Smooth muscle cell (in vitro differentiated cells): Measurements from ENCODE around the gene CARTPT. TPM values are rescaled to one million over a fixed set of nuclear protein-coding genes. Genes with fewer than 3 reads are reported as not detected.

Source experiments
- DNase-seq: peaks from one replicate; lab custom pipeline; 2025; ENCODE audit not compliant: unreplicated experiment; lab: John Stamatoyannopoulos, UW
- H2AFZ ChIP-seq: fragments of 200-600 bp; sonication (generic); 2 replicates; pipeline ENCODE4 v1.6.0; 2016; ENCODE audit warnings: antibody characterized with exemption, low read depth, mild to moderate bottlenecking
- H3F3A ChIP-seq: fragments of 200-600 bp; sonication (generic); 2 replicates; pipeline ENCODE4 v1.6.0; 2017; ENCODE audit warnings: antibody characterized with exemption, low read depth
- H3K27ac ChIP-seq: fragments of 200-600 bp; sonication (generic); 2 replicates; pipeline ENCODE4 v1.5.1; 2016; ENCODE audit warnings: low read depth, mild to moderate bottlenecking
- H3K27me3 ChIP-seq: fragments of 200-600 bp; sonication (generic); 2 replicates; pipeline ENCODE4 v1.6.1; 2016; ENCODE audit warnings: low read depth, mild to moderate bottlenecking
- H3K36me3 ChIP-seq: fragments of 200-600 bp; sonication (generic); 2 replicates; pipeline ENCODE4 v1.5.1; 2016; ENCODE audit warnings: low read depth
- H3K4me1 ChIP-seq: fragments of 200-600 bp; sonication (generic); 2 replicates; pipeline ENCODE4 v1.5.1; 2016; ENCODE audit warnings: low read depth
- H3K4me2 ChIP-seq: fragments of 200-600 bp; sonication (generic); 2 replicates; pipeline ENCODE4 v1.6.0; 2016; ENCODE audit warnings: mild to moderate bottlenecking
- H3K4me3 ChIP-seq: fragments of 200-600 bp; sonication (generic); 2 replicates; pipeline ENCODE4 v1.5.1; 2016; ENCODE audit warnings: mild to moderate bottlenecking
- H3K79me2 ChIP-seq: fragments of 200-600 bp; sonication (generic); 2 replicates; pipeline ENCODE4 v1.6.0; 2016; ENCODE audit warnings: low read depth, mild to moderate bottlenecking
- H3K9ac ChIP-seq: fragments of 200-600 bp; sonication (generic); 2 replicates; pipeline ENCODE4 v1.6.0; 2016; ENCODE audit warnings: low read depth
- H3K9me3 ChIP-seq: fragments of 200-600 bp; sonication (generic); replicated peaks from 2 replicates; pipeline ENCODE4 v1.5.1; 2016; ENCODE audit warnings: low read depth
- H4K20me1 ChIP-seq: fragments of 200-600 bp; sonication (generic); 2 replicates; pipeline ENCODE4 v1.6.0; 2016; ENCODE audit warnings: low read depth
- WGBS: methylation state at CpG from one replicate; pipeline ENCODE4 v1.1.7; 2016; ENCODE audit warnings: low lambda C conversion rate; 5-methylcytosine and 5-hydroxymethylcytosine counted together
- polyA plus RNA-seq: library from polyadenylated mRNA; unstranded; fragments of >200 nt; fragmentation: Nextera tagmentation; extraction: Ambion mirVana; gene quantifications from 2 replicates; pipeline ENCODE4 v1.2.1, GENCODE V29; 2016
- total RNA-seq: library from RNA; depleted of rRNA; stranded (reverse); fragments of >200 nt; gene quantifications from 2 replicates; pipeline ENCODE4 v1.2.3, GENCODE V29; 2014
- TF ChIP-seq, protein P1 (sequence below): fragments of 200-600 bp; sonication (generic); IDR thresholded peaks from 2 replicates; pipeline ENCODE4 v1.5.1; 2017; ENCODE audit warnings: borderline replicate concordance, mild to moderate bottlenecking, antibody characterized with exemption; ENCODE audit not compliant: insufficient read depth, poor library complexity, severe bottlenecking

CARTPT gene
- total and polyA plus RNA-seq, 2 experiments from 2014 or later, result not detected

DNA sequence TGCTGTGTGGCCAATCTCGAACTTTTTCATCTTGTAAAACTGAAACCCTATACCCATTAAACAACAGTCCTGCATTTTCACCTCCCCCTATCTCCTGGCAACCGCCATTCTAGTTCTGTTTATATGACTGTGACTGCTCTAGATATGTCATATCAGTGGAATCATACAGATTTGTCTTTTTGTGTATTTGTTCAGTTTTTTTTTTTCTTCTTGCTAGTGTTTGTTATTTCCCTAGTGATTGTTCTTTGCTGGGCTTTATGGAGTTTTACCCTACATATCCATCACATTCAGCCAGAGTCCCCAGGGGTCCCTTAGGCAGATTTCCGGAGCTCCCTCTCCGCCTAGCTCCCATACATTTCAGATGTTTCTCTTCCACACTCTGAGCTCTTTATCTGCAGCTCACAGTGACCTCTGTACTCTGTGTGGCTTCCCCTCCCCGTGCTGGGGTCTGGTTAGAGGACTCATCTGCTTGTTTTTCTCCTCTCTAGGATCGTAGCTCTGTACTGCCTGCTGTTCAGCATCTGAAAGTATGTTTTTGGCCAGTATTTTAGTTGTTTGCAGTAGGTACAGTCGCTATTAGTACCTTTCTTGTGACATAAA lies 25.1 kb upstream of the CARTPT start:
- H3F3A ChIP-seq, result peaks cover 6% of the 10 kb centered on the region
- no peak overlapping the region for H3K27ac ChIP-seq
- no peaks in the 10 kb centered on the region for H4K20me1 ChIP-seq
- DNase-seq, result no peak
- H3K4me3 ChIP-seq, result peak overlapping the region; percentile 25
- H3K4me2 ChIP-seq, result peak overlapping the region; percentile 61
- H3K9me3 ChIP-seq, result no peaks in the 10 kb centered on the region
- no peaks in the 10 kb centered on the region for H3K27me3 ChIP-seq
- no peaks in the 10 kb centered on the region for H3K36me3 ChIP-seq
- peak overlapping the region; percentile 64 for H2AFZ ChIP-seq
- peaks cover 13% of the 10 kb centered on the region for H3K4me1 ChIP-seq
- WGBS, result 19% methylated on average over 7 of the region's 7 CpGs
- H3K79me2 ChIP-seq, result no peaks in the 10 kb centered on the region
- TF ChIP-seq, protein P1, sequence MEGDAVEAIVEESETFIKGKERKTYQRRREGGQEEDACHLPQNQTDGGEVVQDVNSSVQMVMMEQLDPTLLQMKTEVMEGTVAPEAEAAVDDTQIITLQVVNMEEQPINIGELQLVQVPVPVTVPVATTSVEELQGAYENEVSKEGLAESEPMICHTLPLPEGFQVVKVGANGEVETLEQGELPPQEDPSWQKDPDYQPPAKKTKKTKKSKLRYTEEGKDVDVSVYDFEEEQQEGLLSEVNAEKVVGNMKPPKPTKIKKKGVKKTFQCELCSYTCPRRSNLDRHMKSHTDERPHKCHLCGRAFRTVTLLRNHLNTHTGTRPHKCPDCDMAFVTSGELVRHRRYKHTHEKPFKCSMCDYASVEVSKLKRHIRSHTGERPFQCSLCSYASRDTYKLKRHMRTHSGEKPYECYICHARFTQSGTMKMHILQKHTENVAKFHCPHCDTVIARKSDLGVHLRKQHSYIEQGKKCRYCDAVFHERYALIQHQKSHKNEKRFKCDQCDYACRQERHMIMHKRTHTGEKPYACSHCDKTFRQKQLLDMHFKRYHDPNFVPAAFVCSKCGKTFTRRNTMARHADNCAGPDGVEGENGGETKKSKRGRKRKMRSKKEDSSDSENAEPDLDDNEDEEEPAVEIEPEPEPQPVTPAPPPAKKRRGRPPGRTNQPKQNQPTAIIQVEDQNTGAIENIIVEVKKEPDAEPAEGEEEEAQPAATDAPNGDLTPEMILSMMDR, result no peak
- H3K9ac ChIP-seq, result no peak overlapping the region

DNA sequence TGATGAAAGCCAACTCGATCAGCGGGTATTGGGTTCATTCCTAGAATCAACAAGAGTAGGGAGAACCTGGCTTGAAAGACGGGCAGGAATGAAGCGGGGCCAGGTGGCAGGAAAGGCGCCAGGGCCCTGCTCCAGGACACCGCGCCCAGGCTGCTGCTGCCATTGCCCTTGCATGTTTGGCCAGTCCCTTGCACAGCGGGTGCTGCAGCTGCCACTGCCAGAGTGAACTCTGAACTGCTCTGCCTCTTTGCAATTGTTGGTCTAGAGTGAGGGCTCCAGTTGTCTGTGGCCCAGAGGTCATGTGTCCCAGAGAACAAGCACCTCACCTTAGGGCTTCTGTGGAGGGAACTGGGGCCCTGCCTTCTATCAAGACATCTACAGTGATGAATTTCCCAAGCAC lies 24.0 kb upstream of the CARTPT start:
- H3K9me3 ChIP-seq, result no peaks in the 10 kb centered on the region
- no peak overlapping the region for H3K4me3 ChIP-seq
- peaks cover 13% of the 10 kb centered on the region for H3K4me1 ChIP-seq
- H3F3A ChIP-seq, result peaks cover 6% of the 10 kb centered on the region
- no peak overlapping the region for H3K9ac ChIP-seq
- WGBS, result 97% methylated on average over 8 of the region's 8 CpGs
- no peaks in the 10 kb centered on the region for H3K27me3 ChIP-seq
- TF ChIP-seq, protein P1, result no peak
- H3K27ac ChIP-seq, result no peak overlapping the region
- H3K36me3 ChIP-seq, result no peaks in the 10 kb centered on the region
- peak overlapping the region; percentile 12 for H3K4me2 ChIP-seq
- no peak for DNase-seq
- no peak overlapping the region for H2AFZ ChIP-seq
- H4K20me1 ChIP-seq, result no peaks in the 10 kb centered on the region
- H3K79me2 ChIP-seq, result no peaks in the 10 kb centered on the region

DNA sequence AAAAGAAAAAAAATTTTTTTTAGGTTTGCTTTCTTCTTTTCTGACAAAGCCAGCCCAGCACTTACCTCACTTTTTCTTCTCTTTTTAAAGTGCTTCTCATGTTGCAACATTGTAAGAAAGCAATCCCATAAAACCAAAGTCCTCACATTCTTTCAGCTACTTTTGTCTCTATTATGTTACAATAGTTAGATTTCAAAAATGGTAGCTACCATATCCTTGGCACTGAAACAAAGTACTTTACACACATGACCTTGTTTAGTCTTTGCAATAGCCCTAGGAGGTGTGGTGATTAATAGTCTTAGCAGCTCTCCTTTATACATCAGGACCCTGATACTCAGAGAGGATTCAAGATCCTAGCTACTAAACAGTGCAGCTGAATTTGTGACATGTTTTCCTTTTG lies 23.5 kb upstream of the CARTPT start:
- no peak overlapping the region for H3K4me3 ChIP-seq
- no peak overlapping the region for H3K9ac ChIP-seq
- no peak for DNase-seq
- TF ChIP-seq, protein P1, result no peak
- no peaks in the 10 kb centered on the region for H3K36me3 ChIP-seq
- H3K27ac ChIP-seq, result no peak overlapping the region
- H3K4me2 ChIP-seq, result peak overlapping the region; percentile 12
- H3K27me3 ChIP-seq, result no peaks in the 10 kb centered on the region
- no peaks in the 10 kb centered on the region for H4K20me1 ChIP-seq
- H3K79me2 ChIP-seq, result no peaks in the 10 kb centered on the region
- no peaks in the 10 kb centered on the region for H3K9me3 ChIP-seq
- H2AFZ ChIP-seq, result no peak overlapping the region
- H3K4me1 ChIP-seq, result peaks cover 13% of the 10 kb centered on the region
- peaks cover 6% of the 10 kb centered on the region for H3F3A ChIP-seq

DNA sequence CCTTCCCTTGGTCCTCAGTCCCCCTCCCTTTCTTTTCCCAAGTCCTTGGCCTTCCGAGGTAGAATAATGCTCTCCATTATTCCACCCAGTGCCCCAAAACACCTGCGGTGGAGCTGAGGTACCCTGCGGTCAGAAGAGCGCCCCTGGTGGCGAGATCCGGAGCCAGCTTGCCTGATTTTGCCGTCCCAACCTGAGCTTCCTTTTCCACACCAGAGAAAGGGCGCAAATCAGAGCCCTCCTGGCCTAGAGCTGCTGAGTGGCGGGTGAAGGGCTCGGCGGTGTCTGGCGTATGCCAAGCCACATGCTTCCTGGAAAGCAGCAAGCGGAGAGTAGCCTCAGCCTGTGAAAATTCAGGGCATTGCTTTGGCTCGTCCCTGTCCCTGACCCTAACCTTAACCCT lies 21.1 kb upstream of the CARTPT start:
- DNase-seq, result no peak
- Histone ChIP-seq H3K79me2 (no peaks in the 10 kb centered on the region), H3K27ac (no peak overlapping the region), H3K36me3 (no peaks in the 10 kb centered on the region), H3K4me3 (no peak overlapping the region), H3K27me3 (no peaks in the 10 kb centered on the region), H4K20me1 (no peaks in the 10 kb centered on the region), H3F3A (peaks cover 6% of the 10 kb centered on the region), H3K9me3 (no peaks in the 10 kb centered on the region), H3K4me2 (no peak overlapping the region), H2AFZ (no peak overlapping the region), H3K9ac (no peak overlapping the region), H3K4me1 (peaks cover 13% of the 10 kb centered on the region)
- TF ChIP-seq, protein P1, result peak; percentile 42
- WGBS, result 47% methylated on average over 14 of the region's 14 CpGs
